A549 treated with Hydrocortisone at 1 μM for 4 hours (cell line): ENCODE measurements around the gene RNF135. TPM values are rescaled to one million over a fixed set of nuclear protein-coding genes. Genes with fewer than 3 reads are reported as not detected.

Experiments used
- total RNA-seq: library from RNA; stranded (reverse); fragments of 200-300 nt; extraction: Qiagen RNA extraction; gene quantifications from 5 replicates; pipeline ENCODE4 v1.2.3, GENCODE V29; 2022

The RNF135 gene, protein sequence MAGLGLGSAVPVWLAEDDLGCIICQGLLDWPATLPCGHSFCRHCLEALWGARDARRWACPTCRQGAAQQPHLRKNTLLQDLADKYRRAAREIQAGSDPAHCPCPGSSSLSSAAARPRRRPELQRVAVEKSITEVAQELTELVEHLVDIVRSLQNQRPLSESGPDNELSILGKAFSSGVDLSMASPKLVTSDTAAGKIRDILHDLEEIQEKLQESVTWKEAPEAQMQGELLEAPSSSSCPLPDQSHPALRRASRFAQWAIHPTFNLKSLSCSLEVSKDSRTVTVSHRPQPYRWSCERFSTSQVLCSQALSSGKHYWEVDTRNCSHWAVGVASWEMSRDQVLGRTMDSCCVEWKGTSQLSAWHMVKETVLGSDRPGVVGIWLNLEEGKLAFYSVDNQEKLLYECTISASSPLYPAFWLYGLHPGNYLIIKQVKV
- total RNA-seq, result 22.8 to 25.5 TPM (median 25.2 TPM) in 5 replicates

GRCh38 chr17:30970831-30971567 lies at the start of gene RNF135:
TSS of gene RNF135 (plus strand) at chr17:30971039. CDS start at chr17:30971074, 35 bp downstream.

DNA sequence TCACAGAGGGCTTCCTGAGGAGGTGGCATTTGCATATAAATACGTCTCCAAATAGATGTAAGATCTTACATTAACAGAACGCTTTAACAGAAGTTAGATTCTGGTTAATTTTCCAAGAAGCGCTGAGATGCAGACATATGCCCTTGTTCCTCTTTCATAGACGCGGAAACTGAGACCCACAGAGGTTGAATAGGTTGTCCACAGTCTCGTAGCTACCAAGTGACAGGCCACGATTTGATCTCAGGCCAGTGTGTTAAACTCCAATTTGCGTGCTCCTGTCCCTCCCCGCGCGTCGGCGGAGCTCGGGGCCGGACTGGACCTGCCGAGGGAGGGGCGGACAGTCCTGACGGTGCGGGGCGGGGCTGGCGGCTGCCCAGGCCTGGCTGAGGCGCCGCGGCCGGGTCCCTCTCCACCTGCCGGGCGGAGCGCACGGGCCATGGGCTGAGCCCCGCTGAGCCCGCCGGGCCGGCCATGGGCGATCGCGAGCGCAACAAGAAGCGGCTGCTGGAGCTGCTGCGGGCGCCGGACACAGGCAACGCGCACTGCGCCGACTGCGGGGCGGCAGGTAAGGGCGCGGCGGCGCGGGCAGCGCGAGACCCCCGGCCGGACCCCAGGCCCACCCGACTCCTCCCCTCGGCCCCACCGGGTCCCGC lies 49.2 kb upstream of the RNF135 start, which contains the start of gene ADAP2:
Gene ADAP2, plus strand, starts transcription at position 402 of the 653 bp plus-strand sequence. Its CDS starts 70 bp downstream, at position 472.

Other genes with a start within 250 kb of the RNF135 start
- gene CRLF3, start 146.3 kb upstream of the RNF135 start, total RNA-seq, result 11.7 to 19.8 TPM (median 14.9 TPM) in 5 replicates
- gene ATAD5, start 139.1 kb upstream of the RNF135 start, total RNA-seq, result 3.1 to 5.3 TPM (median 4.3 TPM) in 5 replicates
- gene TEFM, start 64.8 kb upstream of the RNF135 start, total RNA-seq, result 19.2 to 32.0 TPM (median 20.2 TPM) in 5 replicates
- 2.4 to 4.1 TPM (median 3.8 TPM) in 5 replicates for gene ADAP2, start 49.1 kb upstream of the RNF135 start, total RNA-seq
- gene NF1, start 123.9 kb downstream of the RNF135 start, total RNA-seq, result 14.7 to 24.3 TPM (median 19.2 TPM) in 5 replicates